Endothelial cell of umbilical vein (primary cell): ENCODE measurements around the gene HTR3A. TPM values are rescaled to one million over a fixed set of nuclear protein-coding genes. Genes with fewer than 3 reads are reported as not detected.

Source experiments
- BruUV-seq: library from RNA; stranded (reverse); fragments of 400-500 nt; replicated peaks from 2 replicates; lab custom pipeline; 2021; lab: Mats Ljungman, UMichigan
- CTCF ChIA-PET: fragments of 300-600, 350-600 bp; sonication (Branson Sonifier 250); formaldehyde crosslinking; loops from one replicate; lab custom pipeline; 2021; ENCODE audit warnings: antibody characterized with exemption, inconsistent platforms; lab: Charles Lee
- POLR2A ChIA-PET: fragments of 300-600, 350-600 bp; sonication (Branson Sonifier 250); formaldehyde crosslinking; loops from one replicate; lab custom pipeline; 2021; ENCODE audit warnings: antibody characterized with exemption, inconsistent platforms; lab: Charles Lee
- DNase-seq: peaks from one replicate; pipeline ENCODE4 v3.0.0-alpha.2; 2011; ENCODE audit warnings: low read depth, low spot score
- FAIRE-seq: peaks from 2 replicates; lab custom pipeline; 2011; peaks lifted over from hg19 to GRCh38; lab: Jason Lieb, UNC
- H2AFZ ChIP-seq: 2 replicates; pipeline ENCODE4 v1.6.0; 2012; ENCODE audit warnings: low read depth, low read length, control low read depth, inconsistent platforms
- H3K27ac ChIP-seq: 2 replicates; pipeline ENCODE4 v1.5.1; 2011; ENCODE audit warnings: low read depth, mild to moderate bottlenecking, control low read depth, low read length, moderate library complexity; ENCODE audit not compliant: insufficient read depth
- H3K27me3 ChIP-seq, 2 experiments: 2 replicates each; pipeline versions ENCODE4 v1.6.0 to v1.6.1; 2011; ENCODE audit warnings: low read length in 2 of 2, mixed read lengths in 1 of 2; ENCODE audit not compliant: control insufficient read depth in 2 of 2, insufficient read depth in 2 of 2
- H3K36me3 ChIP-seq, 2 experiments: 2 replicates in 1 of 2; 3 replicates in 1 of 2; pipeline ENCODE4 v1.5.1; 2011; ENCODE audit warnings: low read length in 2 of 2, mild to moderate bottlenecking in 1 of 2, moderate library complexity in 1 of 2; ENCODE audit not compliant: control insufficient read depth in 2 of 2, insufficient read depth in 2 of 2; ENCODE audit errors: extremely low read depth in 1 of 2
- H3K4me1 ChIP-seq: 3 replicates; pipeline ENCODE4 v1.5.1; 2011; ENCODE audit warnings: mild to moderate bottlenecking, low read length; ENCODE audit not compliant: control insufficient read depth, insufficient read depth; ENCODE audit errors: extremely low read depth
- H3K4me2 ChIP-seq: 2 replicates; pipeline ENCODE4 v1.6.1; 2011; ENCODE audit warnings: low read length, control low read depth, mixed read lengths; ENCODE audit not compliant: insufficient read depth
- H3K4me3 ChIP-seq, 3 experiments: fragments of 200-600 bp in 1 of 3; sonication (generic), shearing (Covaris generic) in 1 of 3; replicated peaks in 1 of 3; 2 replicates each; pipeline ENCODE4 v1.5.1; 2011 to 2016; ENCODE audit warnings: control low read depth in 3 of 3, low read length in 3 of 3, mild to moderate bottlenecking in 2 of 3, inconsistent platforms in 1 of 3, low read depth in 1 of 3, moderate library complexity in 1 of 3; ENCODE audit not compliant: insufficient read depth in 1 of 3
- H3K79me2 ChIP-seq: 2 replicates; pipeline ENCODE4 v1.6.0; 2012; ENCODE audit warnings: low read length, inconsistent platforms; ENCODE audit not compliant: control insufficient read depth, insufficient read depth
- H3K9ac ChIP-seq: replicated peaks from 2 replicates; pipeline ENCODE3; 2011; ENCODE audit warnings: low read length, control low read depth; ENCODE audit not compliant: insufficient read depth; ENCODE audit errors: extremely low read depth
- H3K9me1 ChIP-seq: replicated peaks from 3 replicates; pipeline ENCODE4 v1.6.0; 2011; ENCODE audit warnings: mild to moderate bottlenecking, low read length; ENCODE audit not compliant: control insufficient read depth, insufficient read depth; ENCODE audit errors: extremely low read depth
- H3K9me3 ChIP-seq: replicated peaks from 2 replicates; pipeline ENCODE4 v1.5.1; 2012; ENCODE audit warnings: low read length, inconsistent platforms; ENCODE audit not compliant: control insufficient read depth, insufficient read depth
- H4K20me1 ChIP-seq: replicated peaks from 2 replicates; pipeline ENCODE3; 2011; ENCODE audit warnings: mild to moderate bottlenecking, low read length; ENCODE audit not compliant: control insufficient read depth, insufficient read depth; ENCODE audit errors: extremely low read depth
- EZH2 ChIP-seq: IDR thresholded peaks from 2 replicates; pipeline ENCODE4 v1.6.1; 2012; ENCODE audit warnings: borderline replicate concordance, low read depth, mild to moderate bottlenecking, moderate library complexity, low read length, inconsistent platforms; ENCODE audit not compliant: severe bottlenecking
- FOS ChIP-seq: IDR thresholded peaks from 2 replicates; pipeline ENCODE4 v1.6.1; 2011; ENCODE audit warnings: mild to moderate bottlenecking, low read length, moderate library complexity, borderline replicate concordance; ENCODE audit not compliant: insufficient read depth
- GATA2 ChIP-seq: IDR thresholded peaks from 2 replicates; pipeline ENCODE4 v1.7.0; 2011; ENCODE audit warnings: low read depth, mild to moderate bottlenecking, moderate library complexity, mixed read lengths, low read length; ENCODE audit not compliant: insufficient read length, insufficient read depth
- JUN ChIP-seq: IDR thresholded peaks from 2 replicates; pipeline ENCODE4 v1.6.1; 2011; ENCODE audit warnings: borderline replicate concordance, low read depth; ENCODE audit not compliant: insufficient read length, insufficient read depth
- MYC ChIP-seq: IDR thresholded peaks from one replicate; pipeline ENCODE4 v1.6.1; 2011; ENCODE audit warnings: mild to moderate bottlenecking, low read depth, low read length
- POLR2A ChIP-seq: IDR thresholded peaks from 2 replicates; pipeline ENCODE4 v1.6.1; 2012; ENCODE audit warnings: low read depth, mild to moderate bottlenecking, control low read depth, low read length
- POLR2AphosphoS5 ChIP-seq: IDR thresholded peaks from 2 replicates; pipeline ENCODE4 v1.6.1; 2012; ENCODE audit warnings: low read depth, mild to moderate bottlenecking, control low read depth, low read length, moderate library complexity; ENCODE audit not compliant: insufficient read depth
- dilution Hi-C: fragments of 300-500 bp; cut with MboI; formaldehyde crosslinking; loops from one replicate; pipeline ENCODE4 v1.15.0; 2019; ENCODE audit warnings: low sequenced_read_pairs; ENCODE audit not compliant: extremely low pct_ligation_motif_present
- intact Hi-C: fragments of 100-400 bp; cut with micrococcal nuclease; formaldehyde crosslinking; loops from one replicate; pipeline ENCODE4 v1.10.0; 2022
- polyA plus RNA-seq, 4 experiments: library from polyadenylated mRNA; depleted of rRNA in 3 of 4; stranded (reverse) in 3 of 4; unstranded in 1 of 4; fragments of >200 nt; gene quantifications; 2 replicates each; pipeline versions ENCODE4 v1.2.1 to v1.2.3, GENCODE V29; 2011 to 2012; ENCODE audit warnings: missing spikeins in 1 of 4
- total RNA-seq: library from RNA; stranded (reverse); gene quantifications from 2 replicates; pipeline ENCODE4 v1.2.3, GENCODE V29; 2021
- TF ChIP-seq, protein P1 (sequence below): IDR thresholded peaks from 2 replicates; pipeline ENCODE4 v1.6.1; 2011; ENCODE audit not compliant: insufficient read depth, insufficient read length
- TF ChIP-seq, protein P2 (sequence below), 2 donors: IDR thresholded peaks; 1 replicate in 1 of 2; 2 replicates in 1 of 2; pipeline ENCODE4 v1.5.1; 2011; ENCODE audit warnings: low read length in 2 of 2, mild to moderate bottlenecking in 2 of 2, moderate library complexity in 2 of 2, control low read depth in 1 of 2, inconsistent platforms in 1 of 2, low read depth in 1 of 2; ENCODE audit not compliant: insufficient read depth in 1 of 2; ENCODE audit errors: extremely low read depth in 1 of 2

HTR3A gene
- total and polyA plus RNA-seq, 2 donors (not counting 3 experiments of a cell fraction or from before 2014, with no cell fraction given): not detected

DNA sequence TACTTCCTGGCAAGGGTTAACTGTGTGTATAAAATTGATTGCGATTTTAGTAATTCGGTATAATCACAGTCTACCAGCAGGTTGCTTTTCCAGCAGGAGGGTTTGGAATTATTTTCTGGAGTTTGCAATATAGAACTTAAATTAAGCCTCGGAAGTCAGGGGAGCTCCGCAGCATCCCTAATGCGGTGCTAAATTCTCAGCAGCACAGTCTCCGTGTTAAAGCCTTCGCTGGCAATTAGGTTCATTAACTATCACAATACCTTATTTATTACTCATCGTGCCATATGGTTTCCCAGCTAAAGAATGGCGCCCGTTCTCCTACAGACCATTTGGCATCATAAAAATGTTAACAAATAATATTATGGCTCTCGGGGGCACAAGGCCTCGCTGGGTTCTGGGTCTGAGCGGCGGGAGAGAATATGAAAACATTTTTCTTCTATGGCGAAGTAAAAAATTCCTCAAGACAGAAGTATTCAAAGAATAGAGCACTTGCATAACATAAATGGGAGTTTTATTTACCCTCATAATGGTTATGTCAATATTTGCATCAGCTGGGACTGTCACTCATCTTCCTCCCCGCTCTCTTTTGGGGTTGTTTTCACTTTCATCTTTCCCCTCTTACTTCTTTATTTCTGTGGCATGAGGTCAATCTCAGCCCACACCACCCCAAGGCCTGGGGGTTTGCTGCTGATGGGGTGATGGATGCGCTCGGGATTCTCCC, 56.5 kb downstream of the HTR3A start:
- H3K27ac ChIP-seq: no peak overlapping the region
- H3K4me3 ChIP-seq: no peak overlapping the region
- H3K9ac ChIP-seq: no peak overlapping the region
- POLR2A ChIA-PET: no interaction called here
- intact Hi-C loops (no loop called here), dilution Hi-C loops (loop anchor here (25.0 kb wide), 1 partner anchor 231 kb away; no protein-coding TSS in a partner anchor)
- no peak overlapping the region for H2AFZ ChIP-seq
- no peak for FAIRE-seq
- TF ChIP-seq GATA2: no peak
- TF ChIP-seq, protein P1, sequence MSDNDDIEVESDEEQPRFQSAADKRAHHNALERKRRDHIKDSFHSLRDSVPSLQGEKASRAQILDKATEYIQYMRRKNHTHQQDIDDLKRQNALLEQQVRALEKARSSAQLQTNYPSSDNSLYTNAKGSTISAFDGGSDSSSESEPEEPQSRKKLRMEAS: no peak
- TF ChIP-seq FOS: no peak
- TF ChIP-seq JUN: no peak
- no peaks in the 10 kb centered on the region for H3K9me1 ChIP-seq
- H3K9me3 ChIP-seq: no peaks in the 10 kb centered on the region
- peaks cover 11 to 15% of the 10 kb centered on the region in 2 experiments for H3K27me3 ChIP-seq
- CTCF ChIA-PET: interaction anchor here (9.2 kb wide), 1 partner anchor 229 kb away, joined by 244 read pairs; no protein-coding TSS in a partner anchor
- H3K79me2 ChIP-seq: no peaks in the 10 kb centered on the region
- H3K4me2 ChIP-seq: no peak overlapping the region
- BruUV-seq: no TSS peak
- H4K20me1 ChIP-seq: no peaks in the 10 kb centered on the region
- H3K4me1 ChIP-seq: peaks cover 2% of the 10 kb centered on the region
- H3K36me3 ChIP-seq: no peaks in the 10 kb centered on the region
- no peak for DNase-seq

DNA sequence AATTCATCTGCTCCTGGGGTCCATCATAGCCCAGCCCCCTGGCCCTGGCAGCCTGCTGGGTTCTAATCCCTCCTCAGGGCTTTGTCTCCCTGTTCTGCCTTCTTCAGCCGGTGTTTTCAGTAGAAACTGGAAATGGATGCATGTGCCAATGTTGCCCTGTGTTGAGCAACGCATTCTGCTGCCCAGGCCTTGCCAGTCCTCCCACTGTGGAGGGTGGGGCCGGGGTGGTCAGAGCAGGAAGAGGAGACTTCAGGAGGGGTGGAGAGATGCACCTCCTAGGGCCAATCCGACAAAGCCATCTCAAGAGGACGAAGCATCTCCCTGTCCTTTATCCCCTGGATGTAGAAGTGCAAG, 57.0 kb downstream of the HTR3A start:
- BruUV-seq: no TSS peak
- CTCF ChIA-PET: no interaction called here

More for the DNA sequence above, 57.0 kb downstream of the HTR3A start:
- Histone ChIP-seq H2AFZ (no peak overlapping the region), H3K9ac (no peak overlapping the region), H3K9me1 (no peaks in the 10 kb centered on the region), H3K4me1 (peaks cover 8% of the 10 kb centered on the region), H3K79me2 (no peaks in the 10 kb centered on the region), H3K4me3 (no peak overlapping the region), H3K27ac (no peak overlapping the region), H3K27me3 (peaks cover 11 to 15% of the 10 kb centered on the region in 2 experiments), H3K4me2 (no peak overlapping the region), H4K20me1 (no peaks in the 10 kb centered on the region), H3K9me3 (no peaks in the 10 kb centered on the region), H3K36me3 (no peaks in the 10 kb centered on the region)
- FAIRE-seq: no peak
- no peak for DNase-seq
- intact Hi-C loops: no loop called here
- TF ChIP-seq GATA2: no peak
- no peak for TF ChIP-seq MYC
- TF ChIP-seq EZH2: no peak
- TF ChIP-seq FOS: no peak
- TF ChIP-seq JUN: no peak
- TF ChIP-seq, protein P2, sequence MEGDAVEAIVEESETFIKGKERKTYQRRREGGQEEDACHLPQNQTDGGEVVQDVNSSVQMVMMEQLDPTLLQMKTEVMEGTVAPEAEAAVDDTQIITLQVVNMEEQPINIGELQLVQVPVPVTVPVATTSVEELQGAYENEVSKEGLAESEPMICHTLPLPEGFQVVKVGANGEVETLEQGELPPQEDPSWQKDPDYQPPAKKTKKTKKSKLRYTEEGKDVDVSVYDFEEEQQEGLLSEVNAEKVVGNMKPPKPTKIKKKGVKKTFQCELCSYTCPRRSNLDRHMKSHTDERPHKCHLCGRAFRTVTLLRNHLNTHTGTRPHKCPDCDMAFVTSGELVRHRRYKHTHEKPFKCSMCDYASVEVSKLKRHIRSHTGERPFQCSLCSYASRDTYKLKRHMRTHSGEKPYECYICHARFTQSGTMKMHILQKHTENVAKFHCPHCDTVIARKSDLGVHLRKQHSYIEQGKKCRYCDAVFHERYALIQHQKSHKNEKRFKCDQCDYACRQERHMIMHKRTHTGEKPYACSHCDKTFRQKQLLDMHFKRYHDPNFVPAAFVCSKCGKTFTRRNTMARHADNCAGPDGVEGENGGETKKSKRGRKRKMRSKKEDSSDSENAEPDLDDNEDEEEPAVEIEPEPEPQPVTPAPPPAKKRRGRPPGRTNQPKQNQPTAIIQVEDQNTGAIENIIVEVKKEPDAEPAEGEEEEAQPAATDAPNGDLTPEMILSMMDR (IDR thresholded peaks at IDR 0.05; ENCODE audit: extremely low read depth in 1 of 2, insufficient read depth in 1 of 2, low read depth in 1 of 2, low read length in 2 of 2): no peak
- TF ChIP-seq, protein P1: no peak
- TF ChIP-seq POLR2AphosphoS5: no peak
- TF ChIP-seq POLR2A: no peak
- POLR2A ChIA-PET: no interaction called here
- dilution Hi-C loops: loop anchor here (25.0 kb wide), 1 partner anchor 230 kb away; no protein-coding TSS in a partner anchor
